GM23338 (cell line): Measurements from ENCODE around the gene LMF2. TPM values are rescaled to one million over a fixed set of nuclear protein-coding genes. Genes with fewer than 3 reads are reported as not detected.

ENCODE experiments used
- ATAC-seq: fragments of 200-7000 bp; cut with Tn5 transposase; 3 replicates; pipeline ENCODE4 v1.9.1; 2020
- DNase-seq: peaks from one replicate; pipeline ENCODE4 v3.0.0-alpha.2; 2015; ENCODE audit warnings: low spot score
- H2AFZ ChIP-seq: fragments of 200-600 bp; sonication (generic); 2 replicates; pipeline ENCODE4 v1.8.0; 2016; ENCODE audit warnings: antibody characterized with exemption, mild to moderate bottlenecking, moderate library complexity
- H3F3A ChIP-seq: fragments of 200-600 bp; sonication (generic); replicated peaks from 2 replicates; pipeline ENCODE4 v1.8.0; 2017; ENCODE audit warnings: antibody characterized with exemption, mixed run types, low read depth
- H3K27ac ChIP-seq: fragments of 200-600 bp; sonication (generic); 2 replicates; pipeline ENCODE4 v1.6.1; 2016; ENCODE audit warnings: low read depth
- H3K27me3 ChIP-seq: fragments of 200-600 bp; sonication (generic); 2 replicates; pipeline ENCODE4 v1.8.0; 2016; ENCODE audit warnings: mild to moderate bottlenecking, mixed run types, moderate library complexity; ENCODE audit not compliant: insufficient read depth
- H3K36me3 ChIP-seq: fragments of 200-600 bp; sonication (generic); 2 replicates; pipeline ENCODE4 v1.8.0; 2016; ENCODE audit warnings: mild to moderate bottlenecking; ENCODE audit not compliant: insufficient read depth
- H3K4me1 ChIP-seq: fragments of 200-600 bp; sonication (generic); 2 replicates; pipeline ENCODE4 v1.8.0; 2016; ENCODE audit warnings: mild to moderate bottlenecking, moderate library complexity; ENCODE audit not compliant: insufficient read depth
- H3K4me2 ChIP-seq: fragments of 200-600 bp; sonication (generic); 2 replicates; pipeline ENCODE4 v1.7.1; 2017; ENCODE audit warnings: mixed run types
- H3K4me3 ChIP-seq: fragments of 200-600 bp; sonication (generic); 2 replicates; pipeline ENCODE4 v1.6.1; 2016; ENCODE audit warnings: mixed run types
- H3K79me2 ChIP-seq: fragments of 200-600 bp; sonication (generic); replicated peaks from 2 replicates; pipeline ENCODE4 v1.8.0; 2017; ENCODE audit warnings: mild to moderate bottlenecking; ENCODE audit not compliant: insufficient read depth
- H3K9me2 ChIP-seq: fragments of 200-600 bp; sonication (generic); 2 replicates; pipeline ENCODE4 v1.8.0; 2017; ENCODE audit not compliant: insufficient read depth
- H4K20me1 ChIP-seq: fragments of 200-600 bp; sonication (generic); replicated peaks from 2 replicates; pipeline ENCODE4 v1.8.0; 2017; ENCODE audit warnings: mild to moderate bottlenecking; ENCODE audit not compliant: insufficient read depth
- H3K27ac Mint-ChIP-seq: 2 replicates; pipeline ENCODE4 v1.8.0; 2020; ENCODE audit warnings: inconsistent platforms, mild to moderate bottlenecking, moderate library complexity, mixed read lengths
- H3K27me3 Mint-ChIP-seq: 3 replicates; pipeline ENCODE4 v1.8.0; 2022; ENCODE audit warnings: low read depth, mild to moderate bottlenecking, moderate library complexity, mixed read lengths, inconsistent platforms; ENCODE audit not compliant: insufficient read depth, poor library complexity
- H3K36me3 Mint-ChIP-seq: 3 replicates; pipeline ENCODE4 v1.8.0; 2021; ENCODE audit warnings: low read depth, mild to moderate bottlenecking, inconsistent platforms, moderate library complexity, mixed read lengths
- H3K4me1 Mint-ChIP-seq: 3 replicates; pipeline ENCODE4 v1.8.0; 2020; ENCODE audit warnings: mild to moderate bottlenecking, inconsistent platforms, mixed read lengths
- H3K4me3 Mint-ChIP-seq: 3 replicates; pipeline ENCODE4 v1.8.0; 2021; ENCODE audit warnings: moderate library complexity, mild to moderate bottlenecking, inconsistent platforms, mixed read lengths
- H3K9me3 Mint-ChIP-seq: 3 replicates; pipeline ENCODE4 v1.8.0; 2020; ENCODE audit warnings: moderate library complexity, mild to moderate bottlenecking, inconsistent platforms, mixed read lengths
- CREB1 ChIP-seq: fragments of 250-450 bp; sonication (Bioruptor Pico); IDR thresholded peaks from 2 replicates; pipeline ENCODE4 v1.5.0; 2020; ENCODE audit warnings: low read depth, mild to moderate bottlenecking, moderate library complexity
- CTCF ChIP-seq, 2 experiments: fragments of 200-600 bp in 1 of 2; sonication (generic) in 1 of 2; conservative IDR thresholded peaks; 2 replicates each; pipeline versions ENCODE4 v1.5.1 to v1.6.1; 2016 to 2017; ENCODE audit warnings: antibody characterized with exemption in 2 of 2, low read depth in 2 of 2, mild to moderate bottlenecking in 2 of 2, moderate library complexity in 1 of 2
- EZH2 ChIP-seq: fragments of 200-600 bp; sonication (generic); IDR thresholded peaks from one replicate; pipeline ENCODE4 v1.8.0; 2017; ENCODE audit warnings: antibody characterized with exemption, mild to moderate bottlenecking, low read depth; ENCODE audit not compliant: unreplicated experiment
- JUNB ChIP-seq: IDR thresholded peaks from one replicate; pipeline ENCODE4 v1.6.1; 2016; ENCODE audit warnings: antibody characterized with exemption; ENCODE audit not compliant: unreplicated experiment
- NANOG ChIP-seq: IDR thresholded peaks from 2 replicates; pipeline ENCODE4 v1.6.1; 2016; ENCODE audit warnings: antibody characterized with exemption, borderline replicate concordance
- POLR2AphosphoS5 ChIP-seq: IDR thresholded peaks from 2 replicates; pipeline ENCODE4 v1.6.1; 2016; ENCODE audit warnings: antibody characterized with exemption, low read depth
- ZNF114 ChIP-seq: fragments of 250-450 bp; sonication (Bioruptor Pico); IDR thresholded peaks from 2 replicates; pipeline ENCODE4 v1.5.0; 2020; ENCODE audit warnings: mild to moderate bottlenecking, moderate library complexity
- ZNF331 ChIP-seq: fragments of 250-450 bp; sonication (Bioruptor Pico); IDR thresholded peaks from 2 replicates; pipeline ENCODE4 v1.5.0; 2020; ENCODE audit warnings: low read depth, mild to moderate bottlenecking, moderate library complexity
- ZNF462 ChIP-seq: fragments of 250-450 bp; sonication (Bioruptor Pico); IDR thresholded peaks from 2 replicates; pipeline ENCODE4 v1.5.0; 2020; ENCODE audit warnings: mild to moderate bottlenecking, moderate library complexity
- polyA plus RNA-seq: library from polyadenylated mRNA; unstranded; fragments of >200 nt; fragmentation: Nextera tagmentation; extraction: Ambion mirVana; gene quantifications from 2 replicates; pipeline ENCODE4 v1.2.1, GENCODE V29; 2016
- total RNA-seq: library from RNA; depleted of rRNA; stranded (reverse); fragments of >200 nt; shearing (Covaris generic); gene quantifications from 2 replicates; pipeline ENCODE4 v1.2.3, GENCODE V29; 2014
- TF ChIP-seq, protein P1 (sequence below): IDR thresholded peaks from 2 replicates; pipeline ENCODE4 v1.6.1; 2016; ENCODE audit warnings: antibody characterized with exemption

Gene LMF2
- total and polyA plus RNA-seq, 2 experiments from 2014 or later, result 15.6 to 36.3 TPM

DNA sequence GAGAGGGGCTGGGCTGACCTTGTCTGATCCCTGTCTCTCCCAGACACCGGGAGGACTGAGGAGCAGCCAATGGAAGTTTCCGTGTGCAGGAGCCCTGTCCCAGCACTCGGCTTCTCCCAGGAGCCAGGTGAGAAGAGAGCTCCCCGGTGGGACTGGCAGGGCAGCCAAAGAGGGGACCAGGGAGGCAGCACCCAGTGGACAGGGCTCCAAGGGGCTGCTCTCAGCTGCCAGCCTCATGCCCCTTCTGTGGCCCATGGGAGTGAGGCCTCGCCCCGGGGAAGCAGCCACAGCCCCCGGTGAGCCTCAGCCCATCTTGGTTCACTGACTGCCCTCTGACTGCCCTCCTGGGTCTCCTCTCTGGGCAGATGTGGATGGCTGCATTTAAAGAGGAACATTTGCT, 11.1 kb upstream of the LMF2 start (continued):
- TF ChIP-seq ZNF462 (CRISPR knock-in tag) (no peak), EZH2 (no peak), ZNF331 (CRISPR knock-in tag) (no peak), POLR2AphosphoS5 (no peak), CREB1 (CRISPR knock-in tag) (no peak)
- TF ChIP-seq, protein P1, sequence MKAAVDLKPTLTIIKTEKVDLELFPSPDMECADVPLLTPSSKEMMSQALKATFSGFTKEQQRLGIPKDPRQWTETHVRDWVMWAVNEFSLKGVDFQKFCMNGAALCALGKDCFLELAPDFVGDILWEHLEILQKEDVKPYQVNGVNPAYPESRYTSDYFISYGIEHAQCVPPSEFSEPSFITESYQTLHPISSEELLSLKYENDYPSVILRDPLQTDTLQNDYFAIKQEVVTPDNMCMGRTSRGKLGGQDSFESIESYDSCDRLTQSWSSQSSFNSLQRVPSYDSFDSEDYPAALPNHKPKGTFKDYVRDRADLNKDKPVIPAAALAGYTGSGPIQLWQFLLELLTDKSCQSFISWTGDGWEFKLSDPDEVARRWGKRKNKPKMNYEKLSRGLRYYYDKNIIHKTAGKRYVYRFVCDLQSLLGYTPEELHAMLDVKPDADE, result no peak

DNA sequence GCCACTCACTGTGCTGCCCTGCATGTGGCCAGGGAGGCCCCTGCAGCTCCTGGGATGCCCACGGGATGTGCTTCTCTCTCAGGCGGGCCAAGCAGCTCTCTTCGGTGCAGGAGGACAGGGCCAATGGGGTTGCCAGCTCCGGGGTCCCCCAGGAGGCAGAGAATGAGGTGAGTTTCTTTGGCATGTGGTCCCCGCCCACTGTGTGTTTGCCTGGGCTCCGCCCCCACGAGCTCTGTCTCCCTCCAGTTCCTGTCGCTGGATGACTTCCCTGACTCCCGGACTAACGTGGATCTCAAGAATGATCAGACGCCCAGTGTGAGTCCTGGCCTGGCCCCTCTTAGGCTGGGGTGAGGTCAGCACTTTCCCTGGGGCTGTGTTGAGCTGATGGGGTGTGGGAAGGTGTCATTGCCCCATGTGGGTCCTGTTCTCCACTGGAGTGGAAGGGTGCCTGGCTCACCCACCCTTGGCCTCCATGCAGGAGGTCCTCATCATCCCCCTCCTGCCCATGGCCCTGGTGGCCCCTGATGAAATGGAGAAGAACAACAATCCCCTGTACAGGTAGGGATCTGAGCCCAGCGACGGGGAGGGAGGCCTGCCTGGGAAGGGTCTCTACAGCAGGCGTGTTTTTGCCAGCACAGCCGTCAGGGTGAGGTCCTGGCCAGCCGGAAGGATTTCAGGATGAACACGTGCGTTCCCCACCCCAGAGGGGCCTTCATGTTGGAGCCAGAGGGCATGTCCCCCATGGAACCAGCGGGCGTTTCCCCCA, 10.2 kb upstream of the LMF2 start:
- Mint-ChIP-seq H3K9me3 (no peaks in the 10 kb centered on the region; the same call in 2 of the 3 replicates), H3K27ac (no peak overlapping the region), H3K36me3 (peaks cover 13% of the 10 kb centered on the region), H3K27me3 (peaks cover 8% of the 10 kb centered on the region), H3K4me1 (no peaks in the 10 kb centered on the region; the same call in 2 of the 3 replicates), H3K4me3 (no peak overlapping the region)
- peaks cover 27% of the 10 kb centered on the region for H3K79me2 ChIP-seq
- no peak overlapping the region for H3K4me3 ChIP-seq
- no peaks in the 10 kb centered on the region for H3K4me1 ChIP-seq
- TF ChIP-seq NANOG (no peak), ZNF114 (CRISPR knock-in tag) (no peak), CTCF (conservative IDR thresholded peaks at IDR 0.05; ENCODE audit: low read depth in 2 of 2) (no peak), EZH2 (no peak), JUNB (no peak), ZNF331 (CRISPR knock-in tag) (no peak)
- TF ChIP-seq, protein P1, result no peak
- ATAC-seq, result peak; percentile 56; the same call in 2 of the 3 replicates
- H3K9me2 ChIP-seq, result no peaks in the 10 kb centered on the region
- DNase-seq, result no peak
- H3K27me3 ChIP-seq, result no peaks in the 10 kb centered on the region
- peaks cover 12% of the 10 kb centered on the region; the same call in 1 of the 2 replicates for H4K20me1 ChIP-seq
- H3K27ac ChIP-seq, result no peak overlapping the region
- no peak overlapping the region for H3K4me2 ChIP-seq
- no peak overlapping the region for H2AFZ ChIP-seq
- H3K36me3 ChIP-seq, result no peaks in the 10 kb centered on the region; the same call in 1 of the 2 replicates
- no peaks in the 10 kb centered on the region for H3F3A ChIP-seq
